ENCODE data around the gene FAM156B. TPM values are rescaled to one million over a fixed set of nuclear protein-coding genes. Genes with fewer than 3 reads are reported as not detected.

Gene FAM156B
- total and polyA plus RNA-seq, 2 of the 8 experiments (the other 6 are each of a cell fraction or from before 2014, with no cell fraction given), result 9.1 to 36.2 TPM

DNA sequence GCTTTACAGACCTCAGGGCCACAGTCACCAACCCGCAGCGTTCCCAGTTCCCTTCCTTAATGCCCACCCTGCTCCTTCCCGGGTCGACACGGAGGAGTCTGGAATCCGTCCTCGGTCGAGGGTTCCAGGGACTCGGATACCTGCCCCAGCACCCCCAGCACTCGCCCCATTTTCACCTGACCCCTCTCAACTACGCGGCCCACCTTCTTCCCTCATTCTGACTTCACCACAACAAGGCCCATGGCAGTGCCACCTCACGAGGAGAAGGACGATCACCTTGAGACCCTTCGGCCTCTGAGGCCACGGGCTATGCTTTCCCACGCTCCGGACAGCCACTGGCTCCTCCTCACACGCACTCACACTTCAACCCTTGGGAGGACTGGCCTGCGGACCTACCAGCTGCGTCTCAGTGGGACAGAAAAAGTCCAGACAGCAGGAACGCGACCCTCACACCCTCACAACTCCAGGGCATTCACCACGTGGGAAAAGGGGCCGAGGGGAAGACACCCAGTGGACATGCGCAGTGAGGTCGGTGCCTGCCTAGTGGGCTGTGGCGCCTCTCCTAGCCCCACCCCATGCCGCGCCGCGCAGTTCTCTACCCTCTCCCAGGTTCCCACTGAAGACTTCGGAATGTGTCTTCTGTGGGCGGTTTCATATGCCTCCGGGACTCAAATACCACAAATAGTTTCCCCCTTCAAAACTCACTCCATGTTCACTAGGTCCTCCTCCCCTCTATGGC is 29.4 kb upstream of the FAM156B start, which contains the start of gene XAGE3 (continued):
- TF ChIP-seq, protein P1, sequence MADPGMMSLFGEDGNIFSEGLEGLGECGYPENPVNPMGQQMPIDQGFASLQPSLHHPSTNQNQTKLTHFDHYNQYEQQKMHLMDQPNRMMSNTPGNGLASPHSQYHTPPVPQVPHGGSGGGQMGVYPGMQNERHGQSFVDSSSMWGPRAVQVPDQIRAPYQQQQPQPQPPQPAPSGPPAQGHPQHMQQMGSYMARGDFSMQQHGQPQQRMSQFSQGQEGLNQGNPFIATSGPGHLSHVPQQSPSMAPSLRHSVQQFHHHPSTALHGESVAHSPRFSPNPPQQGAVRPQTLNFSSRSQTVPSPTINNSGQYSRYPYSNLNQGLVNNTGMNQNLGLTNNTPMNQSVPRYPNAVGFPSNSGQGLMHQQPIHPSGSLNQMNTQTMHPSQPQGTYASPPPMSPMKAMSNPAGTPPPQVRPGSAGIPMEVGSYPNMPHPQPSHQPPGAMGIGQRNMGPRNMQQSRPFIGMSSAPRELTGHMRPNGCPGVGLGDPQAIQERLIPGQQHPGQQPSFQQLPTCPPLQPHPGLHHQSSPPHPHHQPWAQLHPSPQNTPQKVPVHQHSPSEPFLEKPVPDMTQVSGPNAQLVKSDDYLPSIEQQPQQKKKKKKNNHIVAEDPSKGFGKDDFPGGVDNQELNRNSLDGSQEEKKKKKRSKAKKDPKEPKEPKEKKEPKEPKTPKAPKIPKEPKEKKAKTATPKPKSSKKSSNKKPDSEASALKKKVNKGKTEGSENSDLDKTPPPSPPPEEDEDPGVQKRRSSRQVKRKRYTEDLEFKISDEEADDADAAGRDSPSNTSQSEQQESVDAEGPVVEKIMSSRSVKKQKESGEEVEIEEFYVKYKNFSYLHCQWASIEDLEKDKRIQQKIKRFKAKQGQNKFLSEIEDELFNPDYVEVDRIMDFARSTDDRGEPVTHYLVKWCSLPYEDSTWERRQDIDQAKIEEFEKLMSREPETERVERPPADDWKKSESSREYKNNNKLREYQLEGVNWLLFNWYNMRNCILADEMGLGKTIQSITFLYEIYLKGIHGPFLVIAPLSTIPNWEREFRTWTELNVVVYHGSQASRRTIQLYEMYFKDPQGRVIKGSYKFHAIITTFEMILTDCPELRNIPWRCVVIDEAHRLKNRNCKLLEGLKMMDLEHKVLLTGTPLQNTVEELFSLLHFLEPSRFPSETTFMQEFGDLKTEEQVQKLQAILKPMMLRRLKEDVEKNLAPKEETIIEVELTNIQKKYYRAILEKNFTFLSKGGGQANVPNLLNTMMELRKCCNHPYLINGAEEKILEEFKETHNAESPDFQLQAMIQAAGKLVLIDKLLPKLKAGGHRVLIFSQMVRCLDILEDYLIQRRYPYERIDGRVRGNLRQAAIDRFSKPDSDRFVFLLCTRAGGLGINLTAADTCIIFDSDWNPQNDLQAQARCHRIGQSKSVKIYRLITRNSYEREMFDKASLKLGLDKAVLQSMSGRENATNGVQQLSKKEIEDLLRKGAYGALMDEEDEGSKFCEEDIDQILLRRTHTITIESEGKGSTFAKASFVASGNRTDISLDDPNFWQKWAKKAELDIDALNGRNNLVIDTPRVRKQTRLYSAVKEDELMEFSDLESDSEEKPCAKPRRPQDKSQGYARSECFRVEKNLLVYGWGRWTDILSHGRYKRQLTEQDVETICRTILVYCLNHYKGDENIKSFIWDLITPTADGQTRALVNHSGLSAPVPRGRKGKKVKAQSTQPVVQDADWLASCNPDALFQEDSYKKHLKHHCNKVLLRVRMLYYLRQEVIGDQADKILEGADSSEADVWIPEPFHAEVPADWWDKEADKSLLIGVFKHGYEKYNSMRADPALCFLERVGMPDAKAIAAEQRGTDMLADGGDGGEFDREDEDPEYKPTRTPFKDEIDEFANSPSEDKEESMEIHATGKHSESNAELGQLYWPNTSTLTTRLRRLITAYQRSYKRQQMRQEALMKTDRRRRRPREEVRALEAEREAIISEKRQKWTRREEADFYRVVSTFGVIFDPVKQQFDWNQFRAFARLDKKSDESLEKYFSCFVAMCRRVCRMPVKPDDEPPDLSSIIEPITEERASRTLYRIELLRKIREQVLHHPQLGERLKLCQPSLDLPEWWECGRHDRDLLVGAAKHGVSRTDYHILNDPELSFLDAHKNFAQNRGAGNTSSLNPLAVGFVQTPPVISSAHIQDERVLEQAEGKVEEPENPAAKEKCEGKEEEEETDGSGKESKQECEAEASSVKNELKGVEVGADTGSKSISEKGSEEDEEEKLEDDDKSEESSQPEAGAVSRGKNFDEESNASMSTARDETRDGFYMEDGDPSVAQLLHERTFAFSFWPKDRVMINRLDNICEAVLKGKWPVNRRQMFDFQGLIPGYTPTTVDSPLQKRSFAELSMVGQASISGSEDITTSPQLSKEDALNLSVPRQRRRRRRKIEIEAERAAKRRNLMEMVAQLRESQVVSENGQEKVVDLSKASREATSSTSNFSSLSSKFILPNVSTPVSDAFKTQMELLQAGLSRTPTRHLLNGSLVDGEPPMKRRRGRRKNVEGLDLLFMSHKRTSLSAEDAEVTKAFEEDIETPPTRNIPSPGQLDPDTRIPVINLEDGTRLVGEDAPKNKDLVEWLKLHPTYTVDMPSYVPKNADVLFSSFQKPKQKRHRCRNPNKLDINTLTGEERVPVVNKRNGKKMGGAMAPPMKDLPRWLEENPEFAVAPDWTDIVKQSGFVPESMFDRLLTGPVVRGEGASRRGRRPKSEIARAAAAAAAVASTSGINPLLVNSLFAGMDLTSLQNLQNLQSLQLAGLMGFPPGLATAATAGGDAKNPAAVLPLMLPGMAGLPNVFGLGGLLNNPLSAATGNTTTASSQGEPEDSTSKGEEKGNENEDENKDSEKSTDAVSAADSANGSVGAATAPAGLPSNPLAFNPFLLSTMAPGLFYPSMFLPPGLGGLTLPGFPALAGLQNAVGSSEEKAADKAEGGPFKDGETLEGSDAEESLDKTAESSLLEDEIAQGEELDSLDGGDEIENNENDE (IDR thresholded peaks at IDR 0.05; ENCODE audit: insufficient replicate concordance, low read length), result no peak
- TF ChIP-seq CHD1 (IDR thresholded peaks at IDR 0.05; ENCODE audit: low read depth, low read length) (no peak), SIN3A (conservative IDR thresholded peaks at IDR 0.05 in 1 of 2, IDR thresholded peaks at IDR 0.05 in 1 of 2; ENCODE audit: low read depth in 1 of 2, low read length in 2 of 2) (no peak), POLR2AphosphoS5 (IDR thresholded peaks at IDR 0.05; ENCODE audit: low read depth, low read length) (no peak)
- TF ChIP-seq, protein P2, sequence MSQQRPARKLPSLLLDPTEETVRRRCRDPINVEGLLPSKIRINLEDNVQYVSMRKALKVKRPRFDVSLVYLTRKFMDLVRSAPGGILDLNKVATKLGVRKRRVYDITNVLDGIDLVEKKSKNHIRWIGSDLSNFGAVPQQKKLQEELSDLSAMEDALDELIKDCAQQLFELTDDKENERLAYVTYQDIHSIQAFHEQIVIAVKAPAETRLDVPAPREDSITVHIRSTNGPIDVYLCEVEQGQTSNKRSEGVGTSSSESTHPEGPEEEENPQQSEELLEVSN (IDR thresholded peaks at IDR 0.05), result no peak
- TF ChIP-seq, protein P3, sequence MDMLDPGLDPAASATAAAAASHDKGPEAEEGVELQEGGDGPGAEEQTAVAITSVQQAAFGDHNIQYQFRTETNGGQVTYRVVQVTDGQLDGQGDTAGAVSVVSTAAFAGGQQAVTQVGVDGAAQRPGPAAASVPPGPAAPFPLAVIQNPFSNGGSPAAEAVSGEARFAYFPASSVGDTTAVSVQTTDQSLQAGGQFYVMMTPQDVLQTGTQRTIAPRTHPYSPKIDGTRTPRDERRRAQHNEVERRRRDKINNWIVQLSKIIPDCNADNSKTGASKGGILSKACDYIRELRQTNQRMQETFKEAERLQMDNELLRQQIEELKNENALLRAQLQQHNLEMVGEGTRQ (IDR thresholded peaks at IDR 0.05; ENCODE audit: low read length), result no peak

Measured in H1 (cell line).